K562 (cell line): ENCODE measurements around the gene DSG3. TPM values are rescaled to one million over a fixed set of nuclear protein-coding genes. Genes with fewer than 3 reads are reported as not detected.

Experiments
- ATAC-seq: fragments of 200-7000 bp; cut with Tn5 transposase; 3 replicates; pipeline ENCODE4 v1.9.1; 2020; ENCODE audit warnings: moderate library complexity
- BruUV-seq: library from RNA; stranded (reverse); fragments of 400-500 nt; replicated peaks from 2 replicates; lab custom pipeline; 2021; lab: Mats Ljungman, UMichigan
- CTCF ChIA-PET: fragments of 300-600 bp; formaldehyde crosslinking; extraction: SDS; loops from one replicate; lab custom pipeline; 2021; ENCODE audit warnings: low intra/inter-chr PET ratio; lab: Yijun Ruan, JAX
- POLR2A ChIA-PET: fragments of 300-600, 350-650 bp; sonication (Branson Sonifier 250); formaldehyde crosslinking; extraction: SDS; loops from one replicate; lab custom pipeline; 2021; ENCODE audit warnings: antibody characterized with exemption, inconsistent platforms; lab: Yijun Ruan, JAX
- DNase-seq, 4 experiments: peaks; one replicate each; pipeline versions ENCODE4 v3.0.0 to v3.0.0-alpha.2; 2011 to 2018; ENCODE audit warnings: low spot score in 3 of 4, mixed read lengths in 3 of 4; ENCODE audit errors: extremely low read depth in 1 of 4
- FAIRE-seq: peaks from 2 replicates; lab custom pipeline; 2011; peaks lifted over from hg19 to GRCh38; lab: Jason Lieb, UNC
- H2AFZ ChIP-seq: 2 replicates; pipeline ENCODE4 v1.6.0; 2011; ENCODE audit warnings: low read depth, low read length, control low read depth, inconsistent platforms
- H3K27ac ChIP-seq: fragments of 200-600 bp; 3 replicates; pipeline ENCODE4 v1.8.0; 2011; ENCODE audit warnings: low read depth, mild to moderate bottlenecking, control low read depth, inconsistent platforms, low read length, moderate library complexity, mixed read lengths; ENCODE audit errors: extremely low read depth
- H3K27me3 ChIP-seq, 2 experiments: fragments of 300-600 bp in 1 of 2; 2 replicates in 1 of 2; 3 replicates in 1 of 2; pipeline versions ENCODE4 v1.6.0 to v1.8.0; 2011; ENCODE audit warnings: inconsistent platforms in 2 of 2, low read length in 2 of 2, mild to moderate bottlenecking in 1 of 2, mixed read lengths in 1 of 2, moderate library complexity in 1 of 2; ENCODE audit not compliant: control insufficient read depth in 2 of 2, insufficient read depth in 2 of 2
- H3K36me3 ChIP-seq: fragments of 300-600 bp; 3 replicates; pipeline ENCODE4 v1.8.0; 2011; ENCODE audit warnings: mild to moderate bottlenecking, low read length, inconsistent platforms; ENCODE audit not compliant: control insufficient read depth, insufficient read depth
- H3K4me1 ChIP-seq, 2 experiments: fragments of 200-600 bp in 1 of 2; replicated peaks in 1 of 2; 2 replicates in 1 of 2; 3 replicates in 1 of 2; pipeline versions ENCODE4 v1.5.1 to v1.8.0; 2011; ENCODE audit warnings: inconsistent platforms in 2 of 2, low read length in 2 of 2, mild to moderate bottlenecking in 1 of 2, mixed read lengths in 1 of 2, moderate library complexity in 1 of 2; ENCODE audit not compliant: control insufficient read depth in 2 of 2, insufficient read depth in 2 of 2
- H3K4me2 ChIP-seq: 2 replicates; pipeline ENCODE4 v1.6.1; 2011; ENCODE audit warnings: low read length, control low read depth, inconsistent platforms, mixed read lengths; ENCODE audit not compliant: insufficient read depth
- H3K4me3 ChIP-seq: fragments of 200-600 bp; sonication (generic), shearing (Covaris generic); 2 replicates; pipeline ENCODE4 v1.5.1; 2016; ENCODE audit warnings: control low read depth, inconsistent platforms
- H3K79me2 ChIP-seq: fragments of 200-600 bp; 3 replicates; pipeline ENCODE4 v1.8.0; 2011; ENCODE audit warnings: low read length, inconsistent platforms; ENCODE audit not compliant: control insufficient read depth, insufficient read depth
- H3K9ac ChIP-seq, 2 experiments: 2 replicates each; pipeline versions ENCODE4 v1.6.0 to v1.6.1; 2011; ENCODE audit warnings: low read depth in 2 of 2, low read length in 2 of 2, control low read depth in 1 of 2, inconsistent platforms in 1 of 2, mild to moderate bottlenecking in 1 of 2, mixed read lengths in 1 of 2; ENCODE audit not compliant: insufficient read depth in 1 of 2
- H3K9me1 ChIP-seq: one replicate; pipeline ENCODE4 v1.6.0; 2011; ENCODE audit warnings: inconsistent platforms, mild to moderate bottlenecking, low read length, moderate library complexity; ENCODE audit not compliant: control insufficient read depth, insufficient read depth
- H3K9me3 ChIP-seq: replicated peaks from 2 replicates; pipeline ENCODE4 v1.5.1; 2011; ENCODE audit warnings: low read depth, low read length, inconsistent platforms; ENCODE audit not compliant: control insufficient read depth, insufficient read depth
- H4K20me1 ChIP-seq: replicated peaks from 2 replicates; pipeline ENCODE4 v1.6.1; 2011; ENCODE audit warnings: low read length, inconsistent platforms, mixed read lengths; ENCODE audit not compliant: control insufficient read depth, insufficient read depth
- ASH1L ChIP-seq: fragments of 450-650 bp; IDR thresholded peaks from 2 replicates; pipeline ENCODE4 v1.6.1; 2018; ENCODE audit warnings: borderline replicate concordance, mild to moderate bottlenecking, low read depth; ENCODE audit not compliant: partially characterized antibody
- FOS ChIP-seq: IDR thresholded peaks from 3 replicates; pipeline ENCODE4 v1.6.1; 2011; ENCODE audit not compliant: insufficient read length; ENCODE audit errors: extremely low read depth
- GABPB1 ChIP-seq: sonication (generic); formaldehyde crosslinking; IDR thresholded peaks from 2 replicates; pipeline ENCODE4 v1.8.0; 2022; ENCODE audit warnings: mild to moderate bottlenecking, missing genetic modification reagents
- GATAD2A ChIP-seq: fragments of 450-650 bp; IDR thresholded peaks from 2 replicates; pipeline ENCODE4 v1.6.1; 2017
- HMBOX1 ChIP-seq: sonication (generic); IDR thresholded peaks from 2 replicates; pipeline ENCODE4 v1.6.1; 2016
- IFI16 ChIP-seq: fragments of 250-450 bp; sonication (Bioruptor Pico); IDR thresholded peaks from 2 replicates; pipeline ENCODE4 v2.1.2; 2022; ENCODE audit warnings: mild to moderate bottlenecking, inconsistent platforms
- MAFF ChIP-seq: IDR thresholded peaks from 2 replicates; pipeline ENCODE4 v1.6.1; 2012; ENCODE audit warnings: low read length, improper control_type of control experiment
- MYBL2 ChIP-seq, 2 experiments: fragments of 450-650 bp in 1 of 2; sonication (generic) in 1 of 2; formaldehyde crosslinking in 1 of 2; IDR thresholded peaks; 2 replicates each; pipeline versions ENCODE4 v1.6.1 to v1.8.1; 2017 to 2022; ENCODE audit warnings: borderline replicate concordance in 1 of 2, inconsistent platforms in 1 of 2, low read depth in 1 of 2, mild to moderate bottlenecking in 1 of 2, missing genetic modification reagents in 1 of 2, moderate library complexity in 1 of 2
- PCBP1 ChIP-seq: fragments of 200-400 bp; formaldehyde crosslinking; IDR thresholded peaks from 2 replicates; pipeline ENCODE4 v1.6.1; 2018; ENCODE audit warnings: mild to moderate bottlenecking, low read depth, low read length; ENCODE audit not compliant: poor library complexity, severe bottlenecking
- POLR2G ChIP-seq: fragments of 200-400 bp; formaldehyde crosslinking; IDR thresholded peaks from 2 replicates; pipeline ENCODE4 v1.6.1; 2017; ENCODE audit warnings: low read depth, mild to moderate bottlenecking, antibody characterized with exemption, low read length, moderate library complexity
- REST ChIP-seq, 2 experiments: fragments of 450-650 bp; formaldehyde crosslinking in 1 of 2; IDR thresholded peaks; 2 replicates each; pipeline versions ENCODE4 v1.4.0 to v1.6.1; 2014 to 2020; ENCODE audit warnings: mild to moderate bottlenecking in 2 of 2, borderline replicate concordance in 1 of 2, low read depth in 1 of 2
- TBL1XR1 ChIP-seq, 2 experiments: IDR thresholded peaks; 2 replicates each; pipeline ENCODE4 v1.6.1; 2012; ENCODE audit warnings: improper control_type of control experiment in 2 of 2, low read length in 2 of 2, mild to moderate bottlenecking in 1 of 2
- ZNF316 ChIP-seq: fragments of 450-650 bp; IDR thresholded peaks from 2 replicates; pipeline ENCODE4 v1.6.1; 2016
- WGBS: fragments of 100-300 bp; shearing (Covaris generic); methylation state at CpG from one replicate; pipeline ENCODE4 v1.1.6; 2016; ENCODE audit warnings: low coverage, mixed read lengths; ENCODE audit not compliant: insufficient coverage; ENCODE audit errors: missing lambda C conversion rate; 5-methylcytosine and 5-hydroxymethylcytosine counted together
- in situ Hi-C: fragments of 300-500 bp; cut with MboI; formaldehyde crosslinking; loops from 4 replicates; pipeline ENCODE4 v1.15.0; 2018; ENCODE audit warnings: inconsistent platforms, mixed read lengths
- intact Hi-C: fragments of 100-400 bp; cut with micrococcal nuclease; formaldehyde crosslinking; loops from 2 replicates; pipeline ENCODE4 v1.14.2; 2022
- polyA plus RNA-seq, 8 experiments: library from polyadenylated mRNA; depleted of rRNA in 4 of 8; stranded (reverse) in 5 of 8; unstranded in 3 of 8; fragments of >200 nt; fragmentation: Nextera tagmentation in 2 of 8; fragmentation: Illumina TruSeq in 1 of 8; extraction: Ambion mirVana in 2 of 8; extraction: Trizol in 1 of 8; gene quantifications; 2 replicates each; pipeline versions ENCODE4 v1.2.1 to v1.2.3, GENCODE V29; 2011 to 2014; ENCODE audit warnings: inconsistent platforms in 1 of 8, missing spikeins in 1 of 8
- total RNA-seq, 7 experiments: library from RNA; depleted of rRNA in 6 of 7; stranded (reverse); fragments of >200 nt in 6 of 7; fragmentation: Illumina TruSeq in 2 of 7; extraction: Trizol in 2 of 7; gene quantifications; 2 replicates each; pipeline versions ENCODE4 v1.2.1 to v1.2.3, GENCODE V29; 2011 to 2021; ENCODE audit warnings: low replicate concordance in 1 of 7

DSG3 gene
- total and polyA plus RNA-seq, 9 of the 15 experiments (the other 6 are each of a cell fraction or from before 2014, with no cell fraction given), result 0.04 to 0.18 (median 0.07) TPM; not detected in 1

DNA sequence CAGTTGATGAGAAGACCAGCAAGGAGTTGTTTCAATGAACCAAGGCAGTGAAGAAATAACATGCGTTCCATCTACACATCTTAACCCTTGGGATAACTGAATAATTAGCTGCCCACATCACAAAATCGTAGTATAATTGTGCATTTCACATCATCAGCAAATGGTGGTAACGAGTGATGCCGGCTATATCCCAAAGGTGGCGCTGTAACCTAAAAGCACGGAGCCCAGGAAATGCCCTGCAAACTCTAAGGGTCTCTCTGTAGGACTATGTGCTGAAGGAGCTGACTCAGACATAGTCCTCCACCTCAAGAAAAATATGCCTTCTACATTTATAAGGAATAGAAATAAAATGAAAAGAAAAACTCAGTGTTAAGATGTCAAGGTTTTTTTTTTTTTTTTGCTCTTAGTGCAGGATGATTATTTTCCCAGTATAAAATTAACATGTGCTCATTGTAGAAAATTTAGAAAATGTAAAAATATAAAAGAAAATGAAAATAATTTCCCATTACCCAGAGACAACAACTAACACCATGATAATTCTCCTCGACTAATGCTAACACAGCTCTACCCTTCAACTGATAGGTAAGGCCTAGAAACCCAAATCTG, 23.1 kb upstream of the DSG3 start:
- in situ Hi-C loops, result no loop called here
- peak; percentile 92 for ATAC-seq
- BruUV-seq, result no TSS peak
- Histone ChIP-seq H3K36me3 (no peaks in the 10 kb centered on the region), H3K27me3 (no peaks in the 10 kb centered on the region), H3K9me3 (no peaks in the 10 kb centered on the region), H3K4me1 (0 out of 5 replicates have a peak, but pooled peaks cover 0 to 5% of the 10 kb centered on the region in 2 experiments), H3K9ac (no peak overlapping the region), H3K4me2 (no peak overlapping the region), H3K4me3 (no peak overlapping the region), H3K9me1 (no peaks in the 10 kb centered on the region), H2AFZ (no peak overlapping the region), H3K79me2 (no peaks in the 10 kb centered on the region), H4K20me1 (no peaks in the 10 kb centered on the region), H3K27ac (no peak overlapping the region)
- ChIA-PET CTCF (interaction anchor here (0.7 to 1.7 kb wide), 3 partner anchors 131 to 438 kb away, joined by 3 to 6 read pairs (median 3); no protein-coding TSS in a partner anchor), POLR2A (no interaction called here)
- peak; percentile 23 to 69 (median 34) for DNase-seq
- 0% methylated on average over 7 of the region's 7 CpGs for WGBS
- intact Hi-C loops, result loop anchor here (2.0 to 5.0 kb wide), 7 partner anchors 83 to 553 kb away; no protein-coding TSS in a partner anchor
- FAIRE-seq, result peak; percentile 78
- no peak for TF ChIP-seq MYBL2 (IDR thresholded peaks at IDR 0.05; ENCODE audit: low read depth)
- no peak for TF ChIP-seq MYBL2 (CRISPR knock-in tag; IDR thresholded peaks at IDR 0.05; ENCODE audit: borderline replicate concordance)
- peak in 1 of 2 experiments; percentile 47; a peak in 1 of 4 replicates for TF ChIP-seq TBL1XR1 (IDR thresholded peaks at IDR 0.05; ENCODE audit: low read length in 2 of 2)
- TF ChIP-seq ZNF316, result peak; percentile 87
- no peak for TF ChIP-seq IFI16 (CRISPR knock-in tag)
- peak; percentile 24; the same call in 1 of the 2 replicates for TF ChIP-seq MAFF
- no peak for TF ChIP-seq GATAD2A
- peak; percentile 51; the same call in 1 of the 2 replicates for TF ChIP-seq REST (IDR thresholded peaks at IDR 0.05; ENCODE audit: borderline replicate concordance)
- TF ChIP-seq REST (CRISPR knock-in tag; IDR thresholded peaks at IDR 0.05; ENCODE audit: low read depth), result no peak
- no peak for TF ChIP-seq POLR2G
- no peak for TF ChIP-seq FOS
- TF ChIP-seq HMBOX1, result no peak
- TF ChIP-seq GABPB1 (CRISPR knock-in tag), result no peak
- TF ChIP-seq ASH1L, result no peak
- TF ChIP-seq PCBP1, result no peak
